Activated T-cell treated with anti-CD3 and anti-CD28 coated beads for 24 hours (primary cell): Measurements from ENCODE around the gene RPS6KA5.
"Not testable (repeated sequence)": the region's sequence is repeated elsewhere in the genome, so short reads cannot be mapped to it uniquely, and the experiment has no call there.

Experiments used
- DNase-seq: peaks from one replicate; pipeline ENCODE4 v3.0.0-alpha.2; 2020; ENCODE audit warnings: low read depth

RPS6KA5 gene

DNA sequence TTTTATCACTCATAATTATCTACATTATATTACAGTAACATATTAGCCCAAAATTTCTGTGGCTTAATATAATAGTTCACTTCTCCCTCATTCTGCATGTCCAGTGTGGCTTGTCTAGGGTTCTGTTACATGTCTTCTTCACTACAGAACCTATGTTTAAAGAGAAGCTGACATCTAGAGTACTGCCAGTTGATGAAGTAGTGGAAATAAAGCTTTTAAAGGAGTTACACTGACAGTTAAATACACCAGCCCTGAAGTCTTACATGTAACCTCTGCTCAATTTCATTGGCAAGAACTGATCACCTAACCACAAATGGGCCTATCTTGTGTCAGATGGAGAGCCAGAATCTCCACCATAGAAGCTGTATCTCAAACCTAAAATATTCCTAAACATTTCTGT lies 32.9 kb downstream of the RPS6KA5 start:
- DNase-seq = no peak

DNA sequence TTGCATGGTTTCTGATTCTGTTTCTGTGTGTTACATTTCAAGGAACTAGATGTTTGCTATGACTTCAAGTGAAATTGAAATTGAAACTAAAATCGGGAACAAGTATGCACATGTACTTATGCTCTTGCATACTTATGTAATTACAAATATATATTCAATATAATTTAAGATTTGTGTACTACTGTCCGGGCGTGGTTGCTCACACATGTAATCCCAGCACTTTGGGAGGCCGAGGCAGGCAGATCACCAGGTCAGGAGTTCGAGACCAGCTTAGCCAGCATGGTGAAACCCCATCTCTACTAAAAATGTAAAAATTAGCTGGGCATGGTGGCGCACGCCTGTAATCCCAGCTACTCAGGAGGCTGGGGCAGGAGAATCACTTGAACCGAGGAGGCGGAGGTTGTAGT lies 37.8 kb downstream of the RPS6KA5 start:
- not testable (repeated sequence) for DNase-seq

DNA sequence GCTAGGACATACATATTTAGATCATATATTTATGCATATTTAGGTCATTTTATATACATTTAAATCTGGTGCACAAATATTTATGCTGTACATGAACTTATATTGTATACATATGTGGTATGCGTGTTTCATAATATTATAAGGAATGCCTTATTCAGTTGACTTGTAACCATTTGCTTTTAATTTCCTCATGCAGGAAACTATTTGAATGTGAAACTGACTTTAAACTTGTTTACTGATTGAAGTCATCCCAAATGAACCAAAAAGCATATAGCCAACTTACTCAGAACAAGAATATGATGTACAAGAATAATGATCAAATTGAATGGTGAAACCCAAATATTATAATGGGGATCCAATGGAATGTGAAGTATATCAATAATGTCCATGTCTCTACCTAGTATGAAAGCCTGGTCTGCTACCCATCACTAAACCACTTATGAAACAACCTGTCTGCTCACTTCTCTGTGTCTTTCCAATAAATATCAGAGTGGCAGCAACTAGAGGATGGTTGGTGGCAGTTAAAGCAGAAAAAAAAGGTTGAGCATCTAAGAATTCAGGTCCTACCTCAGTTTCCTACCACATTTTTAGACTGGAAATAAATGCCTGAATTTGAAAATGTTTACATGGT lies 38.3 kb downstream of the RPS6KA5 start:
- no peak for DNase-seq

DNA sequence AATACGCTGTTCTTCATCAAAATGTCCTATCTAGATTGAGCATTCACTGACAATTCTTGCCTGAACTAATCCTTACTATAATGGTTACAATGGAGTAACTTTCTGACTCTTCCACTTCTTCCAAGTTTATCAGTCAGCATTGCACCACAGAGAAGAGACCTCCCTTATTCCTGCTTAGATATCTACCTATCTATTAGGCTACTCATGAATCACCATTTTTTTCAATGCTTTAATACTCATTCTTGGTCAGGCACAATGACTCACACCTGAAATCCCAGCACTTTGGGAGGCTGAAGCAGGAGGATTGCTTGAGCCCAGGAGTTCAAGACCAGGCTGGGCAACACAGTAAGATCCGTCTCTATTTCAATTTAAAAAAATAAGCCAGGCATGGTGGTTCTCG lies 39.3 kb downstream of the RPS6KA5 start:
- no peak for DNase-seq

DNA sequence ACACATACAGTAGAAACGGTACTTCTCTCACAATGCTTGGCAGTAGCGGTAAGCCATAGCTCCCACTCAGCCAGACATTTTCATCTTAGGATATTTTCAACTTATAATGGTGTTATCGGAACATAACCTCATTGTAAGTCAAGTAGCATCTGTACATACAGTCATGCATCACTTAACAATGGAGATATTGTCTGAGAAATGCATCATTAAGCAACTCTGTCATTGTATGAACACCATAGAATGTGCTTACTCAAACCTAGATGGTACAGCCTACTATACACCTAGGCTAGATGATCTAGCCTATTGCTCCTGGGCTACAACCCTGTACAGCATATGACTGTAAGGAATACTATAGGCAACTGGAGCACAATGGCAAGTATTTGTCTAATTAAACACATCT lies 40.8 kb downstream of the RPS6KA5 start:
- DNase-seq = no peak

DNA sequence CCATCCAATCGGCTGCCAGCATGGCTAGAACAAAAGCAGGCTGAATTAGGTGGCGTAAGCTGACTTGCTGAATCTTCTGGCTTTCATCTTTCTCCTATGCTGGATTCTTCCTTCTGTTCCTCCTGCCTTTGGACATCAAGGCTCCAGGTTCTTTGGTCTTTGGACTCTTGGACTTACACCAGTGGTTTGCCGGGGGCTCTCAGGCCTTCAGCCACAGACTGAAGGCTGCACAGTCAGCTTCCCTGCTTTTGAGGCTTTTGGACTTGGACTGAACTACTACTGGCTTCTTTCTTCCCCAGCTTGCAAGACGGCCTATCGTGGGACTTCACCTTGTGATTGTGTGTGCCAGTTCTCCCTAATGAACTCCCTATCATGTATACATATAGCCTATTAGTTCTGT lies 42.0 kb downstream of the RPS6KA5 start:
- DNase-seq = no peak

DNA sequence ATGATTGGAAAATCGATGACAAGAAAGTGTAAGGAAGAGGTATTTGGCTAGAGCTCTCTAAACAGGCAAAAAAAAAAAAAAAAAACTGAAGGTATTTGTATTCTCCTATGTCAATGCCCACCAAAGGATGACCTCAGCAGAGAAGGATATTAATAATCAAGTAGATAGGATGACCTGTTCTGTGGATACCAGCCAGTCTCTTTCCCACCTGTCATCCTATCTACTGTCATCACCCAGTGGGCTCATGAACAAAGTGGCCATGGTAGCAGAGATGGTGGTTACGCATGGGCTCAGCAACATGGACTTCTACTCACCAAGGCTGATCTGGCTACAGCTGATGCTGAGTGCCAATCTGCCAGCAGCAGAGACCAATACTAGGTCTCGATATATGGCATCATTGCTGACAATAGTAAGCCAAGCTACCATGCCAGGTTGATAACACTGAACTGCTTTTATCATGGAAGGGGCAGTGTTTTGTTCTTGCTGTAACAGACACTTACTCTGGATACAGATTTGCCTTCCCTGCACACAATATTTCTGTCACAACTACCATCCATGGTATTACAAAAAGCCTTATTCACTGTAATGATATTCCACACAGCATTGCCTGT lies 43.5 kb downstream of the RPS6KA5 start:
- DNase-seq = no peak

DNA sequence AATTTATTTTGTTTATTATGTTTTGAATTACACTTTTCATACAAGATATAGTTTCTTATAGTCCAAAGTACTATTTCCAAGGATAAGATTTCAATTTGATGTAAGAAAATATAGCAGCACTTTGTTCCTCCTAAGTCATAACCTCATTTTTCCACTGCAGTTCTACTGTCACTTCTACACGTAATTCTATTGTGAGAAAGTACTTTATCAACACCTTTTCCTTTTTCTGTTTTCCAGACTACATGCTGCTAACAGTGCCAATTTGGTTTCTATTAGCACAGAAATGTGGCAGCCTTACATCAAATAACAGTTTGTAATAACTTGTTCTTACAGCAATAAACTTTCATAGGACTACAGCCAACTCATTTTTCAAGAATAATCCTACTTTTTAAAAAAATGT lies 45.0 kb downstream of the RPS6KA5 start:
- no peak for DNase-seq

DNA sequence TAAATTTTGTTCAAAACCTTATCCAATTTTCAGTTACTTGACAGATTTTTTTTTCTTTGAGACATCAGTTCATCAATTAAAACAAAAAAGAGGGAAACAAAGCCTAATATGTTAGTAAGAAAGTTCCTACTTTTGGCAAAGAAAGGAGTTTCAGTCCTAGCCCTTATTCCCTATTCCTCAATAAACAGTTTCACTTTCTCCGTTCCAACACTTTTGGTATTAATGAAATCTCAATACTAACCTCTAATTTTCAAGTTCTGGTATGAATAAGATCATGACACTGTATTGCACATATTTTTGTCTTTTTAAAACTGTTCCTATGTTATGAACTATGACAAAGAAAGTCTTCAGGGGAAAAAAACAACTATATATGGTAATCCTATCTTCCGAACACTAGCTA lies 48.4 kb downstream of the RPS6KA5 start:
- no peak for DNase-seq

DNA sequence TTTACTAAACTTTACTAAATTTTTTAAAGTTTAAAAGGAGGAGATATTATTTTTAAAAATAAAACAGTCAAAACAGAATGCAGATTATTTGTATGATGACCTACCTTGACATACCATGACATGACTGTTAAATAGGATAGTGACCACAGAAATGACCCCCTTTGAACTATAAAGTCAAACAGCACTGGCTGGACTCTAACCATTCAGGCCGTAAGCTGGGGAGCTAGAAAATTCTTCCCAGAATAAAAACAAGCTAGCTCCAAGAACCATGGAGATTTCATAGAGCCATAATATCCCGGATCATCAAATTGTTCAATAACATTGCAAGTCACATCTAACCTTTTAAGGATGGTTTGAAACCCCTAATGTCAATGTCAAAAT lies 50.3 kb downstream of the RPS6KA5 start:
- no peak for DNase-seq

DNA sequence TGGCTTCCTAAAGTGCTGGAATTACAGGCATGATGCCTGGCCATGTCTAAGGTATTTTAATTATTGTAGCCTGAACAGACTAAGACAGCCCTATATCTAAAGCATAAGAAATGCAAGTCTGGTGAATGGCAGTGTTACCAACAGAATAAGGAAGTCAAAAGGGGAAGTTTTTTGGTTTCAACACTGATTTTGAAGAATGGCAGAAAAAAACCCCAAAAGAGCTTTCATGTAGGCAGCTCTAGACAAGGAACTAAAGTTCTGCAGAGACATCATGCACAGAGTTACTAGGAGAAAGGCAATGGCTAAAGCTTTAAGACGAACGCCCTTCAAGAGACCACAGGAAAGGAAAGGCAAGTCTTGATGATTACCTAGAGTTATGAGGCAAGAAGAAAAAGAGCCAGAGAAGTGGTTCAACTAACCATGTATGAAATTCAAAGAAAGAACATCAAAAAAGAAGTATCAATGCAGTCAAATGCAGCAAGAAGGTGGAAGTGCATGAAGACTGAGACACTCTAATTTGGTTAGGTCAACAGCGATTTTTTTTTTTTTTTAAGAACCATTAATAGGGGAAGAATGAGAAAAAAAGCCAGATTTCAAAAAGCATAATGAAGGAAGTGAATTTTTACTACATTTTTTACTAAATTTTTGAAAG lies 50.8 kb downstream of the RPS6KA5 start:
- DNase-seq = no peak

DNA sequence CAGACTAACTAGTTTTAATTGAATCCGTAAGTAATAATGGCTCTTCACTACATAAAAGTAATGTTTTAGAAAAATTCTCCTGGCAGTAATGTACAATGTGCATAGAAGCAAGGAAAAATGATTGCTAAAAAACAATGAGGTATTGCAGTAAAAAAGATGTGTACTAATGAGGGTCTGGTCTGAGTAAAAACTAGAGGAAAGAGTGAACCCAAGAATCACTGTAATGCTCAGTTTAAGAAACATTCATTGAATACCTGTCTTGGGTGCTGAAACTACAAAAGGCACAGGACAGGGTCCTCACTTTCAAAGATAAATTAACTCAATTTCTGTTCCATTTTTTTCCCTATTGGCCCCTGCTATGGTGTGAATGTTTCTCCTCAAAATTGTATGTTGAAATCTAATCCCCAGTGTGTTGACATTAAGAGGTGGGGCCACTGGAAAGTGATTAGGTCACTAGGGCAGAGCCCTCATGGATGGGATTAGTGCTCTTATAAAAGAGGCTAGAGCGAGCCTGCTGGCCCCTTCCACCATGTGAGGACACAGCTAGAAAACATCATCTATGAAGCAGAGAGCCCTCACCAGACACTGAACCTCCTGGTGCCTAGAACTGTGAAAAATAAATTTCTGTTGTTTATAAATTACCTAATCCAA lies 51.6 kb downstream of the RPS6KA5 start:
- DNase-seq = no peak

DNA sequence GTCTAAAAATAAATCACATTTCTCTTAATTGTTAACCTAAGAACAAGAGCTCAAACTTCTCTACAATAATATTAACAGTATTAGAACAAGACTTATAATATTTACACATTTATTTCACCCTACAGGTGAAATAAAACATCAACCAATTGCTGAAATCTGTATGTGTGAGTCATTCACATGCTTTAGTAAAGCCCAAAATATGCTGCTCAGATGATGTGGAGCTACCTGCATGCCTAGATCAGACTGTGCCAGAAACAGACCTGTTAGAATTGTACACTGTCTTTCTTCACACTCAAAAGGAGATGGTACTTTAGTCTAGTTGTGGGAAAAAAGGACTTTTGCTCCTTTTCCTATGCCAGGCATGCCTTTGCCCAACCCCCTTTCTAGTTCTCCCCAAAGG lies 54.7 kb downstream of the RPS6KA5 start:
- DNase-seq = no peak

DNA sequence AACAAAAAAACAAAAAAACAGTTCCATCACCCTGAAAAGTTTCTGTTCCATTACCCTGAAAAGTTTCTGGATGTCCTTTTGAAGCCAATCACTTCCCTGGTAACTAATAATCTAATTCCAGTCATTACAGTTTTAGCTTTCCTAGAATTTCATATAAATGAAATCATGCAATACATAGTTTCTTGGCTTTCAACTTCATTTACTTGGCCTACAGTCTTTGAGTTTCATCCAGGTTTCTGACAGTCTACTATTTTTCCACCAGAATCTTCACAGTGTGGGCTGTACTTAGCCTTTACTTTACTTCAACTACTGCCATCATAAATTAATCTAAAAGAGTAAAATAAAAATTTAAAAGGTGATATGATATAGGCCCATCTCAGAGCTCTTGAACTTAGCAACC lies 55.5 kb downstream of the RPS6KA5 start:
- DNase-seq = no peak

DNA sequence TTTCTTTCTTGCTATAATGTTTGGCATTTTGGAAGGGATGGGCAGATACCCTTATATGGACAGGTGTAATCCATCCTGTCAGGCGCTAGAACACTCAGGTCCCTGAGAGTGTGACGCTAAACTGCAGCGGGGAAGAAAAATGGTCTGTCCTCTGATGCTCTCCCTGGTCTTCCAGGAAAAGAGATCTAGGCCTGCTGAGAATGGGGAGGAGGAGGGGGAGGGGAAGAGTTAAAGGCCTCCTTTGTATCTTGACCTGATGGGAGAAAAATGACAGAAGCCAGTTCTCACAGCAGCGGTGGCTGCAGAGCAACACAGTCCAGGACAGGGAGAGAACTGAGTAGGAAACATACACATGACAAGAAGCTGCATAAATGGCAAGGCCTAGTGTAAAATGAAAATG lies 61.1 kb downstream of the RPS6KA5 start:
- DNase-seq = no peak

DNA sequence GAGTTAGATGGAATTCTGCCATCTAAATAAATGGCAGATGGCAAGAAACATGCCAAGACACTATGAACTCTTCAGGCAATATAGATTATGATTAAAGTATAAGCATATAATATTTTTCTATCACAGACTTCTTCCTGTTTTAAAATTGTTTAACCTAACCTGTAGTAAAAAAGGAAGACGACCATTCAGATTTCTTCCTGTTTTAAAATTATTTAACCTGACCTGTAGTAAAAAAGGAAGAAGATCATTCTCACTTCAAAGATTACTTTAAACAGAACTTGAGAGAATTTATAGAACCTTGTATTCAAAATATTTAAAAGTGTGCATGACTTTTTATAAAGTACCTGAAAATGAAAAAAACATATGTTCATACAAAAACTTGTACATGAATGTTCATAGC lies 63.5 kb downstream of the RPS6KA5 start:
- DNase-seq = no peak

DNA sequence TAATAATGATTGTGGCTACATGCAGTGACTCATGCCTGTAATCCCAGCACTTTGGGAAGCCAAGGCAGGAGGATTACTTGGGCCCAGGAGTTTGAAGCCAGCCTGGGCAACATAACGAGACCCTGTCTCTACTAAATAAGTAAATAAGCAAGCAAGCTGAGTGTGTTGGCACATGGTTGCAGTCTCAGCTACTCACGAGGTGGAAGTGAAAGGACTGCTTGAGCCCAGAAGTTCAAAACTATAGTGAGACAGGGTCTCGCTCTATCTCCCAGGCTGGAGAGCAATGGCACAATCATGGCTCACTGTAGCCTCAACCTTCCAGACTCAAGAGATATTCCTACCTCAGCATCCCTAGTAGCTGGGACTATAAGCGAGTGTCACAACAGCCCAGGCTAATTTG lies 64.7 kb downstream of the RPS6KA5 start:
- no peak for DNase-seq

DNA sequence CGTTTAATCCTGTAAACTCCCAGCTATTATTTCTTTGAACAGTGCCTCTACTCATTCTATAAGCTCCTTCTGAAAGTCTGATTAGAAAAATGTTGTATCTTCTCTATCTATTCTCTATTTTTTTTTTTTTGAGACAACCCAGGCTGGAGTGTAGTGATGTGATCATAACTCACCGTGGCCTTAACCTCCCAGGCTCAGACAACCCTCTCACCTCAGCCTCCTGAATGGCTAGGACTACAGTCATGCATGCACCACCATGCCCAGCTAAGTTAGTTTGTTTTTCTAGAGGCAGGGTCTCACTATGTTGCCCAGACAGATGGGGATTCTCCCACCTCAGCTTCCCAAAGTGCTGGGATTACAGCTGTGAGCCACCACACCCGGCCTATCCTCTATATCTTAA lies 66.6 kb downstream of the RPS6KA5 start:
- DNase-seq = no peak

DNA sequence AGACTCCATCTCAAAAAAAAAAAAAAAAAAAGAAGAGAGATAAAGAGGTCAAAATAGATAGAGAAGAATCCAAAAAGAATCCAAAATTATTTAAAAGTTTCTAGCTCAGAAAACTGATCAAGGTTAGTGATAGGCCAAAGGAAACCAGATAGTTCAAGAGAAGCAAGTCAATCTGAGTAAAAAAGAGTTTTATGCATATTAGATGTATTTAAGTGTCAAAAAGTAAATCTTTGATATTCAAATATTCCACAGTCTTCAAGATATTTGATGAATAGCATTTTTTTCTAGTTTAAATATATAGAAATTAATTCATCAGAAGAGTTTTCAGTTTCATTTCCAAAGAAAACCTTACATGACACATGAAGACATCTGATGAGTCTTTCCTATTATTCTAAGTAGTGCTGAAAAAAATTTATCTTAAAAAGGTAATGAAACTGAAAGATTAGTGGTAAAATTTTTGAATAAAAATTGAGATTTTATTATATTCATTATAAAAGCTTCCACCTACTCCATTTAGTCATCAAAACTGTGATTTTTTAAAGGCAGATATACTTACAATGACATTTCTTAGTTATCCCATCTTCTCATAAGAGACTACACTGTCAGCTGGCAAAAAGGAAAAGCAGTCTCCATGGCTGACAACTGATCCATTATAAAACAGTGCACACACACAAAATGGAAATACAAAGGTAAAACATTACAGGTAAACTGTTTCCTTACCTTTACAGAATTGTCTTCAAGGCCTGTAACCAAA lies 68.6 kb downstream of the RPS6KA5 start:
- DNase-seq = no peak

DNA sequence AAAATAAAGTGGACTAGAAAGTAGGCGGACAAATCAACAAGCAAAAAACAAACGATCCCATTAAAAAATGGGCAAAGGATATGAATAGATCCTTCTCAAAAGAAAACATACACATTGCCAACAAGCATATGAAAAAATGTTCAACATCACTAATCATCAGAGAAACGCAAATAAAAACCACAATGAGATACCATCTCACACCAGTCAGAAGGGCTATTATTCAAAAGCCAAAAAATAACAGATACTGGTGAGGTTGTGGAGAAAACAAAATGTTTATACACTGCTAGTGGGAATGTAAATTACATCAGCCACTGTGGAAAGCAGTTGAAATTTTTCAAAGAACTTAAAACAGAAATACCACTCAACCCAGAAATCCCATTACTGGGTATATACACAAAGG lies 70.3 kb downstream of the RPS6KA5 start:
- no peak for DNase-seq

DNA sequence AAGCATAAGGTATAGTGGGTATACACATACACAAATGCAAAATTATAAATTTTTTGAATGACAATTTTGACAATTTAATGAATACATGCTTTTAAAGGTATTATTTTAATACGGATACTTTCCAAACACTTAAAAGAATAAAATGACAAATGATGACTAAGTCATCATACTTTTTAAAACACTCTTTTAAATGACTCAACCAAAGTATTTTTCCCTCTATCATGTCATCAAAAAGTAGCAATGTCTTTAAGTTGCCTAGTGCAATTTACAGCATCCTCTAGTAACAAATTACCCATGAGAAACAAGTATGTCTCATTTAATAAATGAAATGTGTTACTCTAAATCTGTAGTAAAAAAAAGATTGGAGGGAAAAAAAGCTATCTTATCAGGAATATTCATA lies 73.3 kb downstream of the RPS6KA5 start:
- no peak for DNase-seq

DNA sequence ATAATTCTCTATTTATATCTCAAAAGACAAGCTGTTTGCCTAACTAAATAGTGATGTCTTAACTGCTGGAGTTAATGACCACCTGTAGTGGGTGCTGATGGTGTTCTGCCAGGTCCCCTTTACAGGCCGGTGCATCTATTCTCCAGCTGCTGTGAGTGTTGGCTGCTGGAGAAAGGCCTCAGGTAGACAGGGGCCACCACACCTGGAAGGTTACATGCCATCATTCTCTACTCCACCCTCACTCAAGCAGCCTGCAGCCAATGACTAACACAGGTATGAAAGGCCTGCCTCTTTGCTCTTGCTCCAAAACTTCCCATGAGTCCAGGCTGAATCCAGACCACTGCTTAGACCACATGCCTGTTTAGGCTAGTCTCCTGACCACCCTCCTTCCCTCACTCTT lies 73.9 kb downstream of the RPS6KA5 start:
- DNase-seq = no peak
